Panc1 (cell line): ENCODE measurements around the gene FGF4.

Source experiments
- CTCF ChIP-seq: fragments of 450-650 bp; IDR thresholded peaks from 2 replicates; pipeline ENCODE4 v1.5.1; 2017; ENCODE audit warnings: mild to moderate bottlenecking
- POLR2AphosphoS5 ChIP-seq: IDR thresholded peaks from 2 replicates; pipeline ENCODE4 v1.6.1; 2012; ENCODE audit warnings: mild to moderate bottlenecking, low read depth, low read length, moderate library complexity
- TCF7L2 ChIP-seq: IDR thresholded peaks from 2 replicates; pipeline ENCODE4 v1.6.1; 2011; ENCODE audit warnings: mild to moderate bottlenecking, low read depth, low read length, inconsistent platforms

GRCh38 chr11:69750108-69750850 lies 24.9 kb downstream of the FGF4 start:
- TF ChIP-seq CTCF (no peak), POLR2AphosphoS5 (no peak), TCF7L2 (no peak)
